CD4-positive, alpha-beta T cell treated with Interferon alpha-2 for 1 hour (primary cell): ENCODE results near the gene LIPT1.
A peak's percentile ranks its signal among the peaks of the same experiment; 100 is the strongest.
"Not testable (repeated sequence)": the region's sequence is repeated elsewhere in the genome, so short reads cannot be mapped to it uniquely, and the experiment has no call there.

Source experiments
- DNase-seq, 2 donors: peaks; one replicate each; pipeline ENCODE4 v3.0.0-alpha.2; 2020 to 2022

Gene LIPT1

GRCh38 chr2:99180755-99181623 lies 26.2 kb downstream of the LIPT1 start, which contains the start of the genes MITD1 and MRPL30:
TSS of gene MITD1 (minus strand) at chr2:99181058. CDS start at chr2:99180981, 77 bp downstream.
TSS of gene MRPL30 (plus strand) at chr2:99181184. CDS start at chr2:99186204, 5,020 bp downstream.
- peak; percentile 92 to 95 for DNase-seq

GRCh38 chr2:99181624-99182000 lies 26.8 kb downstream of the LIPT1 start:
- no peak for DNase-seq

GRCh38 chr2:99183025-99183424 lies 28.3 kb downstream of the LIPT1 start:
- DNase-seq: no peak

GRCh38 chr2:99184811-99185210 lies 30.0 kb downstream of the LIPT1 start:
- no peak for DNase-seq

- DNase-seq: no peak
Observed at GRCh38 chr2:99187011-99187410, 32.2 kb downstream of the LIPT1 start.

- no peak for DNase-seq
Observed at GRCh38 chr2:99188357-99188756, 33.6 kb downstream of the LIPT1 start.

GRCh38 chr2:99190548-99190947 lies 35.8 kb downstream of the LIPT1 start:
- DNase-seq: no peak

GRCh38 chr2:99192364-99192763 lies 37.6 kb downstream of the LIPT1 start:
- DNase-seq: not testable (repeated sequence)

GRCh38 chr2:99198103-99198841 lies 43.5 kb downstream of the LIPT1 start:
- DNase-seq: no peak

GRCh38 chr2:99200076-99200800 lies 45.5 kb downstream of the LIPT1 start:
- no peak for DNase-seq

GRCh38 chr2:99201959-99202678 lies 47.4 kb downstream of the LIPT1 start:
- DNase-seq: no peak

GRCh38 chr2:99205491-99205890 lies 50.7 kb downstream of the LIPT1 start:
- no peak for DNase-seq
